HG03039 (cell line): ENCODE results near the gene CLIP2.

Experiments used
- ATAC-seq: cut with Tn5 transposase; IDR thresholded peaks from one replicate; pipeline ENCODE4 v1.9.1; 2021; ENCODE audit warnings: mild to moderate bottlenecking, moderate library complexity; ENCODE audit not compliant: unreplicated experiment

CLIP2 gene

DNA sequence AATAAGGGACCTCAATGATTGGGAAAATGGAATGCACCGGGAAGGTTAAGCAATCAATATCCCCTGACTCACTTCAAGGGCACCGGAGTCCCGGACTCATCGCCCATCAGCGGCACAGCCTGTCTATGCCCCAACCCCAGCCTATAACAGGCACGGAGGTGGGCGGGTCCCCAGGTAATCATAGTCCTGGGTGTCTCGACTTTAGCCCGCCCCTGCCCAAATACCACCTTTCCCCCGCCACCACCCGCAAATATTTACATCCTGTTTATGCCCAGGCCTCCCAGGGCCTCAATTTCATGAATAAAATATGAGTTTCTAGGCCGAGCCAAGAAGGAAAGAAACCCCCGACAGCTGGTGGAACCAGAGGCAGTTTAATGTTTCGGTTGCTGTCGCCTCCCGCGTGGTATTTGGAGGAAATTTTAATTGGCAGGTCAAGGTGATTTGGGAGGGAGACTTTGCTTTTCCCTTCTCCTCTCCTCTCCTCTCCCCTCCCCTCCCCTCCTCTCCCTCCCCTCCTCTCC, 19.4 kb upstream of the CLIP2 start:
- ATAC-seq: peak; percentile 29

DNA sequence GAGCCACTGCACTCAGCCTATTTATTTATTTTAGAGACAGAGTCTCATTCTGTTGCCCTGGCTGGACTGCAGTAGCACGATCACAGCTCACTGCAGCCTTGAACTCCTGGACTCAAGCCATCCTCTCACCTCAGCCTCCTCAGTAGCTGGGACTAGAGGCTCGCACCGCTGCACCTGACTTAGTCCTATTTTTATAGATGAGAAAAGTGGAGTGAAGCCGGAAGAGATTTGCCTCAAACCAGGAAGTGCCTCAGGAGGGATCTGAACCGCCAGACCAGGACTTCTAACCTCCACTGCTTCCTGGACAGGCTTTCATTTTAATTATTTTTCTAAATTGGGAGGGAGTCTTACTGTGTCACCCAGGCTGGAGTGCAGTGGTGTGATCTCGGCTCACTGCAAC, 17.5 kb upstream of the CLIP2 start:
- no peak for ATAC-seq

DNA sequence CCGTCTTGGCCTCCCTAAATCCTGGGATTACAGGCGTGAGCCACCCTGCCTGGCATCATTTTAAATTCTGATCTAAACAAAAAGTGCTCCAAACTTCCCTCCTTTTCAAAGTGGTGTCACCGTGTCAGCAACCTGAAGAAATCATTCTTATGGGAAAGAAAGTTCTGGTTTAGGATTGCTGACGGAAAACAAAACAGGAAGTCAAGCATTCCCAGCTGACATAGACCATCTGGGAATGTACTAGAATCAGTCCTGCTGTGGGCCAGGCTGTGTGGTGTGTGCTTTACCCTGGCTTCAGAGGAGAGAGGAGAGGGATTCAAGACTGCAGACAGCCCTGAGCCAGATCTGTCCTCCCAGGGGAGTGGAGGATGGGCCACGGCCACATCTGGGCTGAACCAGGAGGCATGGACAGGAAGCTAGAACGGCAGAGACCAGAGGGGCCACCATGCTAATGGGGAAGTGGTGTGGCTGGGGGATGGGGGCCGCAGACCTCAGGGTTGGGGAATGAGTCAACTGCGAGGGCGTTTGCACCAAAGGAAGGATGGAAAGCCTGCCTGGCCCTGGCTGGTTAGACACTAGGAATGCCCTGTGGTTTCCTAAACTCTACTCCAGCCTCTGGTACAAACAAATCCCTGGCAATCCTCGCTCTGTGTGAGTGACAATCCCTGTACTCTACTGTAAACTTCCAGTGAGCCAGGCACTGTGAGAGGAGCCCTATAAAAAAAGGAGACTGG, 16.7 kb upstream of the CLIP2 start:
- peak; percentile 60 for ATAC-seq

DNA sequence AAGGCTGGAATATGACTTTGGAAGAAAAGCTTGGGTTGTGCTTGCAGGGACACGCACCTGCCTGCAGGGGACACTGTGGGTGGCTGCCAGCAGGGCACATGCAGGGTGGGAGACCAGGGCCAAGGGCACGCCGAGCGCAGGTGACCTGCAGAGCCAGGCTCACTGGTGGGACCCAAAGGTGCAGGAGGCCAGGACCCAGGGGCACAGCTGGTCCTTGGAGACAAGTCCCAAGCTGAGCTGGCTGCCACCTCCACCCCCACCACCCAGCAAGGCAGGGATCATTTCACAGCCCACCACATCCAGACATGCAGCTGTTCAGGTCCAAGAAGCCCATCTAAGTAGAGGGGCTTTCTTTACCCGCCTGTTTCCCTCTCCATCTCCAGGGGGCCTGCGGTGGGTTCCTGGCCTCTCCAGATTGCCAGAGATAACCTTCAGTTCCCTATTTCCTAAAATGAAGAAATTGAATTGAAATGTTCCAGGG, 13.8 kb upstream of the CLIP2 start:
- no peak for ATAC-seq

DNA sequence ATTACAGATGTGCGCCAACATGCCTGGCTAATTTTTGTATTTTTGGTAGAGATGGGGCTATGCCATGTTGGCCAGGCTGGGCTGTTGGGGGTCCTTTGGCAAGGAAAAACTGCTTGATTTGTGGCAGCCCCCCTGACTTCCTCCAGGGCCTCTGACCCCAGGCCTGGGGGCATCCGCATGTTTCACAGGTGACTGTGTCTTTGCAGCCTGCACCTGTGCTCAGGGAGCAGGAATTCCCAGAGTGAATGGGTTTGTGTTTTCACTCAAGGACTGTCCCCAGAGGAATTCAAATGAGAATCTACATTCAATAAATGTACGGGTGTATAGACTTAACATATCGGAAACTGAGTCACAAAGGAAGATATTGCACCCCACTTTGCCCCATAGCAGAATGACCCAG, 11.6 kb upstream of the CLIP2 start:
- no peak for ATAC-seq

DNA sequence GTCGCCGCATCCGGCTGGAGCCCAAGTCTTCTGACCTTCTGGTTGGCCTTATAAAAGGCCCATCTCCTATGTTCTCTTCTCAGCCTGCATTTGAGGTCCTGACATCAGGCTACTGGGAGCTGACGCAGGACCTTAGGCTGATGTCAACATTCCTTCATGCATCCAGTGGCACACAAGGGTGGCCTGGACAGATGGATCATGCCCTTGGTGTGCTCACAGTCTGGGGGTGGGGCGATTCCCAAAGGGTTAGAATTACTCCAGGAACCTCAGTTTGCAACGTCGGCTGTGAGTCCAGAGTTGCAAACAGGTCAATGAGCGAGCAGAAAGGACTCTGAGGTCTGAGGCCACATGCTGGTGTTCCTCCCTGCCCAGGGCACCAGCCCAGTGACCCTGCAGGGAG, 8.2 kb upstream of the CLIP2 start:
- no peak for ATAC-seq

DNA sequence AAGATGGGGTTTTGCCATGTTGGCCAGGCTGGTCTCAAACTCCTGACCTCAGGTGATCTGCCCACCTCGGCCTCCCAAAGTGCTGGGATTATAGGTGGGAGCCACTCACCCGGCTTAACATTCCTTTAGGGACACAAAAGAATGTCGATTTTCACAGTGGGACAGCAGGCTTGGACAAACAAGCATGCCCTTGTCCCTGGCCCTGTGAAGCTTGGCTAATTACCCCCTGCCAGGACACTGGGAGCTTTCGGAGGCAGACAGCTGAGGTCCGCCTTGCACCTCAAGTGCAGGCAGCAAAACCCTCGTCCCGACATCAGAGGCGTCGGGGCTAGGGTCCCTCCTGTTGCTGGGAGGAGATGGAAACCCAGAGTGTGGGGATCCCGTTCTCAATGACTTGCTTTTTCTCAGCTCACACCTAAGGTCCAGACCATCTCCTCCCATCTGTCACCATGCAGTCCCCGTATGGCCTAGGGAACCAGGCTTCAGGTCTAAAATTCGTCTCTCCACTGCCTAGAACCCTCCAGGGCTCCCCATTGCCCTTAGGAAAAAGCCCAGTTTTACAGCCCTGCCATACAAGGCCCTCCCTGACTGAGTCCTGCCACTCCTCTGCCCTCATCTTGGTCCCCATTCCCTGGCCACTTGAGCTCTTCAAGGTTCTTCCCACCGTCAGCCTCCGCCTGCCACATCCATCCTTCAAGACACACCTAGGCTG, 6.3 kb upstream of the CLIP2 start:
- ATAC-seq: no peak

DNA sequence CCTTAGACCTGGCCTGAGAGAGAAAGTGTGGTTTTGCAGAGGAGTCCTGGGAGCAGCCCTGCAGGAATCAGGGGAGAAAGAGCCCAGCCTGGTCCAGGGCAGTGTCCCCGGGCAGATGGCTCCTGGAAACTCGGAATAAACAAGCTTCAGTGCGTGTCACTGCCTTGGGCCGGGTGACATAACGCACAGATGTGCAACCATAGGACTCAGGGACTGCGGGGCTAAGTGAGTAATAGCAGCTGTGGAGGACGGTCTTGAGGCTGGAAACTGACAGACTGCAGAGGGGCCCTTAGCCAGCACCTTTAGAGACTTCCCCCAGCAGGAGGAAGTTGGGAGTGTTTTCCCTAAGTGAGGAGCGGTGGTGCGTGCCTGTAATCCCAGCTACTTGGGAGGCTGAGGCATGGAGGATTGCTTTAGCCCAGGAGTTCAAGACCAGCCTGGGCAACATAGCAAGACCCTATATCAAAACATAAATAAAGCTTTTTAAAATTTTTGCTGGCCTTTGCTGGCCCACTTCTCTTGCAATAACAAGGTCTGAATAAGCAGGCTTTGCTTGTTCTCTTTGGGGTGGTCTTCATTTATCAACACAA, 5.3 kb upstream of the CLIP2 start:
- ATAC-seq: no peak

DNA sequence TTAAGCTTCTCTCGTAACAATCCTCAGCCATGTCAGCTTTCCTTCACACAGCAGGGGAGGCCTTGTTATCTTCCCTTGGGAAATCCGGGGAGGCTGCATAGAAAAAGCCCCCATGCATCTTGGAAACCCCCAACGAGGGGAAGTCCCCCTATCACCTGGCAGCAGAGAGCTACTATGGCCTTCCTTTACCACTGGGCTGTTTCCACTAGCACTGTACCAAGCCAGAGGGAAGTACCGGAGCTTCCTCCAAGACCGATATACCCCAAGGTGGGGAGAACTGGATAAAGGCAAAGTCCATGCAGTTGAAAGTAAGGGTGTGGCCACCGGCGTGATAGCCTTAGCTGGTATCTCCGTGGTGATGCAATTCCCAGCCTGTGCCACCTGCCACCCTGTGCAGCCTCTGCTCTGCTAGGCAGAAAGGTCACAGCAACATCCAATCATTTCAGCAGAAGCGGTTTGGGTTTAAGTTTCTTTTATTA, 4.4 kb upstream of the CLIP2 start:
- no peak for ATAC-seq

DNA sequence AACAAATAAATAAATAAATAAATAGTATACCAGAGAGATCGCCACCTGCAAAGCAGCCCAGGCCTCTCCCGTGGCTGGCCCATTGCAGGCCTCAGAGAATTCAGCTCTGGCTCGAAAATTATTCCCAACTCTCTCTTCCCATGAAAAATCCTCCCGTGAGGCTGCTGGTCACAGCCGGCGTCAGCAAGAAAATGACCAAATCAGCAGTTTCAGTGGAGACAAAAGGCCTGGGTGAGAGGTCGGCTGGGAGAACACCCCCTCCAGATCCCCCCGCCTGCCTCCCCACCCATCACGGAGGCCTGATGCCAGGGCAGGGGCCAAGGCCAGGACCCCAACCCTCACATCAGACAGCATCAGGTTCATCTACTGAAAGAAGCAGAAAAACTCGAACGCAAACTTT, 3.1 kb upstream of the CLIP2 start:
- no peak for ATAC-seq

DNA sequence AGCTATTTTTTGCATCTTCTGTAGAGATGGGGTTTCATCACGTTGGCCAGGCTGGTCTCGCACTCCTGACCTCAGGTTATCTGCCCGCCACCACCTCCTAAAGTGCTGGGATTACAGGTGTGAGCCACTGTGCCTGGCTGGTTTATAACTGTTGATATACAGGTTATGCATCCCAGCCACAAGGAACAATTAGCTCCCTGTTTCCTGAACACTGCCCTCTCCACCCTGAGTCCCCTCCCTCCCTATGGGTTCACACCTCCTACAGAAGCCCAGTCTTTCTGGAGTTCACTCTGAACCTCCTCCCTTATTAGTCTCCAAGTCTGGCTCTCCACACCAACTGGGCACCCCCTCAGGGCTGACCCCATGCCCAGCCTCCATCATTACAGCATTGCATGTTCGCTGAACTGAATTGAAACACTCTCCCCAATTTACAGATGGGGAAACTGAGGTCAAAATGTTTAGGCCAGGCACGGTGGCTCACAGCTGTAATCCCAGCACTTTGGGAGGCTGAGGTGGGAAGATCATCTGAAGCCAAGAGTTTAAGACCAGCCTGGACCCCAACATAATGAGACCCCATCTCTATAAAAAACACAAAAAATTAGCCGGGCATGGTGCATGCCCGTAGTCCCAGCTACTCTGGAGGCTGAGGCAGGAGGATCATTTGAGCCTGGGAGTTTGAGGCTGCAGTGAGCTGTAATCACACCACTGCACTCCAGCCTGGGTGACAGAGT, 1.7 kb upstream of the CLIP2 start:
- no peak for ATAC-seq

DNA sequence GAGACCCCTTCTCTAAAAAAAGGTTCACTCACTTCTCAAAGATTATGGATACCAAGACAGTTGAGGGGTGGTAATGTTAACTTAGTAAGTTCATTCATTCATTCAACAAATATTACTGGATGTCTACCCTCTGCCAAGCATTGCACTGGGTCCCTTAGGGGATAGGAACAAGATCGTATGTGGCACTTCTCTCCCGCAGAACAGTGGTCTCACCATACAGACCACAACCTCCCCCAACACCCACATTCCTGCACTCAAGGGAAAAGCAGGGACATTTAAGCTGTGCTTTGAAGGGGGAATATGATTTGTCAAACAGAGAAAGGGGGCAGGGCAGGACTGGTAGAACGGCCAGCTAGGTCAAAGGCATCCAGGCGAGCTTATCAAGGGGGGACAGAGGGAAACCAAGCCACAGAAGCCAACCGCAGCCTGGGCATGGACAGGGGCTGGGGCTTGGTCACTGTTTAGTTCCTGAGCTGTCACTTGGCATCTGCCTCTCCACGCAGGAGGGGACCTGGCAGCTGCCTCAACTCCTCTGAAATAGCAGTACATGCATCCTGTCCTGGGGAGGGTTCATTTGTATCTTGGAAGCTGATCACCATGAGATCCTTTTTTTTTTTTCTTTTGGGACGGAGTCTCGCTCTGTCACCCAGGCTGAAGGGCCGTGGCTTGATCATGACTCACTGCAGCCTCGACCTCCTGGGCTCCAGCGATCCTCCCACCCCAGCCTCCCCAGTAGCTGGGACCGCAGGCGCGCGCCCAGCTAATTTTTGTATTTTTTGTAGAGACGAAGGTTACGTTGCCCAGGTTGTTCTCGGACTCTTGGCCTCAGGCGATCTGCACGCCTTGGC, 949 bp upstream of the CLIP2 start:
- ATAC-seq: no peak

DNA sequence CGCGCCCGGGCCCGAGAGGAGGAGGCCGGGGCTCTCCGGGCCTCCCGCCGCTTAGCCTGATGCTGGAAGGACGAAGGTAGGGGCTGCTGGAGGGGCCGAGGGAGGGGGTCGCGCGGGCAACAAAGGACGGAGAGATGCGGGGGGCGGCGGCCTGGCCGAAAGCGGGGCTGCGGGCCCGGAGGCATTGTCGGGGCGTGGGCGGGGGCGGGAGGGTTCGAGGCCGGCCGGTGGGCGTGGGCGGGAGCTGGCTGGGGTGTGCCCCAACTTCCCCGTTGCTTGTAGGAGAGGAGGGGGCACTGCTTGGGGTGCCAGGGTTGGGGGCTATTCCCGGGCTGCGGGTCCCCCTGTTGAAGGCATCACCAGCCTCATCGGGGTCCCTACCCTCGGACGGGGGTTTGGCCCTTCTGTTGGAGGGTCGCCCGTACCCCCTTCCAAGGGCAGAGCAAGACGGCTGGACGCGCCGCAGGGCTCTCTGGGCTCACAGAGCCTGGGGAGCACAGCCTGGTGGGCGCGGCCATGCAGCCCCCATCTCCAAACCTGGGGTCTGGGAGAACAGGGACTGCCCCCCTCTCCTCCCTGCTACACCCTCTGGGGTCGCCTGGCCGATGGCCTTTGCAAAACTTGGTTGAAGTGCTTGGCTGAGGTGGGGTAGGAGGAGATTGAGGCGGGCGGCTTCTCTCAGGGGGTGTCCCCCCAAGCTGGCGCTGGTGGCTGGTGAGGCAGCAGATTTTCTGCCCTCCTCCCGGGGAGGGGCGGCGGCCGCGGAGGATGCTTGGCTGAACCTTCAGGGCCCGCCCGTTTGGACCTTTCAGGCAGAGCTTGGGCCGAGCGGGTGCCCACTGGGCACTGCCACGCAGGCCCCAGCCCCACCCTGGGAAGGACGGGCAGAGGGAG, 699 bp downstream of the CLIP2 start:
- ATAC-seq: no peak

DNA sequence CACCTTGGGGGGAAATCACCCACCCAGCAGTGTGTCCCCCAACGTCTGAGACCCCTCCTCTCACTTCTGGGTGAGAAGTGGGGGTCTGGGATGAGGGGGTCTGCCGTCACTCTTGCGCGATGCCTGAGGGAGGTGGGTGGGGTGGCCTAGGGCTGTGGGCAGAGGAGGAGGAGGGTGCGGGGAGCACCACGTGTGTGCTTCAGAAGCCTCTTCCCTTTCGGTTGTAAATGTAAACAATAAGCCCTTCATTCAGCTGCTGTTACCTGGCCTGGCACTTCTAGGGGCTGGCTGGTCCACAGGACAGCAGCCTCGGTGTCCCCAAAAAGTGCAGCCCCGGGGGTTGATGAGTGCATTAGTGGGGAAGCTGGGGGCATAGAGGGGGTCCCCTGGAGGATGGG, 1.3 kb downstream of the CLIP2 start:
- ATAC-seq: no peak

DNA sequence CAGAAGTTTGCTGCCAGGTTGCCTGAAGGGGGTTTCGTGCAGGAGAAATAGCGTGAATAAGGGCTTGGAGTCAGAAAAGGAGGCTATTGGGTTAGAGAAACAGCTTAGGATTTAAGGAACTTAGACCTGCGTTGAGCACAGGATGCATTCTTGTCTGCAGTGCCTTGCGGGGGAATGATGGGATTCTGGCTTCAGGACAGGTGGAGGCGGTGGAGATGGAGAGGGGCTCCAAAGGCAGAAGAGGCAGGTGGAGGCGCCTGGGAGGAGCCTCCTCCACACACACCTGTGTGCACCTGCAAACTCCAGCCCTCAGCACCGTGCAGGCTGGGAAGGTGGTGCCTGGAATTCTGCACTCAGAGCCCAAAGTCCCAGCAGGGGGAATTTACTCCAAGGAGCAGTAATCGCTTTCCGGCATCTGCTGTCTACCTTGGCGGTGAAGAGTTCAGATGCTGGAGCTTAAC, 1.8 kb downstream of the CLIP2 start:
- no peak for ATAC-seq

DNA sequence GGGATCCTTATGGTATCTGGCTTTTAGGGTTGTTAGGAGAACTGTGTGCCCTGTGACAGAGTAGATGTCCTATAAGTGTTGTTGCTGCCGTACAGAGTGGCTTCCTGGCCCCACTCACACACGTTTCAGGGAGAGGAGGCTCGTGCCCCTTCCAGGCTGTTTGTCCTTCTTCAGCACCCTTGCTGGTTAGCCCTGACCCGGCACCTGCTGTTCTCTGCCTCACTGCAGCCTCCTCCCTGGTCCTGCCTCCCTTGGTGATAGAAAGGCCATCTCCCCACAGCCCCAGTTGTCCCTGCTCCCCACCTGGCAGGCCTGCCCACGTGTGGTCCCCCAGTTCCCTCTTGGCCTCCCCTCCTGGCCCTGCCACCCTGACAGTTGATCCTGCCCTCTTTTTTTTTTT, 2.3 kb downstream of the CLIP2 start:
- ATAC-seq: no peak

DNA sequence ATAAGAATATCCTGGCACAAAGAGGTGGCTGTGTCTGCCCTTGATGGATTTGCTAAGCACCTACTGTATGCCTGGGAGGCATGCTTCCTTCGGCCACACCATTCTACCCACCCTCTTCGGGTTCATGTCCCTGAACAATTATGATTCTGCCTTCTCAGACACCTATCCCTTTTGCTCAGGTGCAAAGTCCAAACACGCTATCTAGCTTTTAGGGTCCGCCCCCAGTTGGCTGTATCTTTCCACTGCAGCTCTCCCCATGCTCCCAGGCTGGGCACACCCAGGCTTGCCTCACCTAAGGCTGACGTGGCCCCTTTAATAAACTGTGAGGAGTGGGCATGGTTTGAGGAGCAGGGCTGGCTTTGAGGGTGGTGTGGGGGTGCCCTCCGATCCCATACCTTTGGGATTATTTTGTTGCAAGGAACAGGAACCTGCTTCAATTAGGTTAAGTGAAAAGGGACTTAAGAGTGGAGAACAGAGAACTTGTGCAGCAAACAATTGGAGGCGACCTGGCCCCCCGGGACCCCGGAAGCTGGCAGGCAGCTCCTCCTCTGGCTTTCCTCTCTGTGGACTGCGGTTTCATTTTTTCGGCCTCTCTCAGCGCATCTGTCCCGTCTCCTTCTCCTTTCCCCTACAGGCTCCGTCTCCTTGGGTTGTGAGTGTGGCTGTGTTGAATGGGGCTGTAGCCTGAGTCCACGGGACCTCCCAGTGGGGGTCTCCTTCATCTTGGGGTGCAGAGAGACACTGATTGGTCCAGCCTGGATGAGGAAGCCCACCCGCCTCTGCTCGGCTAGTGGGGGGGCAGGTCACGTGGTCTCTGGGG, 3.8 kb downstream of the CLIP2 start:
- no peak for ATAC-seq

DNA sequence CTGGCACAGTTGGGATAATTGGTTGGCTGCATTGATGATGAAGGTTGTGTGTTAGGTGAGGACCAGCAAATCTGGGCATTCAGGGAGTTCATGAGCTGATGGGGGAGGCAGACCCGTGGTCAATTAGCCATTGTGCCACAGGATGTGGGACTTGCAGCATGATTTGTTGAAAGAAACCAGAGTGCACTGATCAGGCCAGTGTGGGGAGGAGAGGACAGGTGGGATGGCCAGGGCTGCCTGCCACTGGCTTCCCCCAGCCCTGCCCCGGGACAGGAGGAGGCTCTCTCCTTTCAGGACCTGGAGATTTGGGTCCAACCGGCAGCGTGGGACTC, 4.3 kb downstream of the CLIP2 start:
- ATAC-seq: no peak
